Mesendoderm (in vitro differentiated cells): ENCODE results near the gene RANBP3.

Source experiments
- DNase-seq: peaks from one replicate; pipeline ENCODE4 v3.0.0; 2013
- H2AK5ac ChIP-seq: 2 replicates; pipeline ENCODE4 v1.6.1; 2013; ENCODE audit warnings: low read length, inconsistent platforms
- H2BK120ac ChIP-seq: 2 replicates; pipeline ENCODE4 v1.6.1; 2013; ENCODE audit warnings: low read depth, mild to moderate bottlenecking, low read length, moderate library complexity, mixed read lengths
- H2BK15ac ChIP-seq: replicated peaks from 2 replicates; pipeline ENCODE4 v1.6.1; 2013; ENCODE audit warnings: low read depth, mild to moderate bottlenecking, moderate library complexity
- H2BK5ac ChIP-seq: 2 replicates; pipeline ENCODE4 v1.6.1; 2013; ENCODE audit warnings: low read length, inconsistent platforms
- H3K18ac ChIP-seq: 2 replicates; pipeline ENCODE4 v1.6.1; 2013; ENCODE audit warnings: mild to moderate bottlenecking, low read length, mixed read lengths
- H3K23ac ChIP-seq: one replicate; pipeline ENCODE4 v1.6.1; 2013; ENCODE audit warnings: low read length
- H3K27ac ChIP-seq: 2 replicates; pipeline ENCODE4 v1.5.1; 2013; ENCODE audit warnings: low read depth, mild to moderate bottlenecking, inconsistent platforms, low read length, moderate library complexity
- H3K27me3 ChIP-seq: 2 replicates; pipeline ENCODE4 v1.6.1; 2013; ENCODE audit warnings: low read length, control low read depth, mild to moderate bottlenecking, inconsistent platforms; ENCODE audit not compliant: insufficient read depth, poor library complexity
- H3K36me3 ChIP-seq: 2 replicates; pipeline ENCODE4 v1.6.1; 2013; ENCODE audit warnings: low read length, inconsistent platforms; ENCODE audit not compliant: control insufficient read depth, insufficient read depth
- H3K4ac ChIP-seq: one replicate; pipeline ENCODE4 v1.6.1; 2013; ENCODE audit warnings: low read depth, mild to moderate bottlenecking, low read length, moderate library complexity
- H3K4me1 ChIP-seq: 2 replicates; pipeline ENCODE4 v1.6.1; 2013; ENCODE audit warnings: low read depth, low read length, inconsistent platforms; ENCODE audit not compliant: control insufficient read depth
- H3K4me2 ChIP-seq: 2 replicates; pipeline ENCODE4 v1.6.1; 2013; ENCODE audit warnings: low read length
- H3K4me3 ChIP-seq: 2 replicates; pipeline ENCODE4 v1.5.1; 2013; ENCODE audit warnings: mild to moderate bottlenecking, low read length
- H3K56ac ChIP-seq: one replicate; pipeline ENCODE4 v1.6.1; 2013; ENCODE audit warnings: low read length
- H3K79me1 ChIP-seq: 2 replicates; pipeline ENCODE4 v1.6.1; 2013; ENCODE audit warnings: low read length, inconsistent platforms
- H3K79me2 ChIP-seq: 2 replicates; pipeline ENCODE4 v1.6.1; 2013; ENCODE audit warnings: mild to moderate bottlenecking, low read length; ENCODE audit not compliant: control insufficient read depth, insufficient read depth
- H3K9ac ChIP-seq: 2 replicates; pipeline ENCODE4 v1.6.1; 2013; ENCODE audit warnings: low read length, inconsistent platforms
- H4K5ac ChIP-seq: one replicate; pipeline ENCODE4 v1.6.1; 2013; ENCODE audit warnings: low read length
- H4K8ac ChIP-seq: one replicate; pipeline ENCODE4 v1.6.1; 2013; ENCODE audit warnings: low read depth, mild to moderate bottlenecking, control low read depth, low read length, moderate library complexity
- WGBS: extraction: QIAGEN DNeasy Blood & Tissue Kit; methylation state at CpG from one replicate; pipeline ENCODE4 v1.1.7; 2013; ENCODE audit warnings: low lambda C conversion rate, missing lambda C conversion rate; ENCODE audit not compliant: insufficient coverage; ENCODE audit errors: extremely low coverage; 5-methylcytosine and 5-hydroxymethylcytosine counted together

The RANBP3 gene

GRCh38 chr19:5929179-5929578 is 48.8 kb downstream of the RANBP3 start:
- H4K5ac ChIP-seq = no peak overlapping the region
- no peak overlapping the region for H4K8ac ChIP-seq
- H3K36me3 ChIP-seq = peaks cover 20% of the 10 kb centered on the region
- H3K79me1 ChIP-seq = peaks cover 5% of the 10 kb centered on the region
- H2BK15ac ChIP-seq = no peak overlapping the region
- no peak overlapping the region for H2AK5ac ChIP-seq
- no peak overlapping the region for H2BK120ac ChIP-seq
- H2BK5ac ChIP-seq = no peak overlapping the region
- no peak overlapping the region for H3K56ac ChIP-seq
- no peak overlapping the region for H3K4me3 ChIP-seq
- H3K4ac ChIP-seq = no peak overlapping the region
- no CpG with 5 or more reads among the region's 13 CpGs for WGBS
- H3K4me2 ChIP-seq = no peak overlapping the region
- H3K23ac ChIP-seq = no peak overlapping the region
- H3K27ac ChIP-seq = no peak overlapping the region
- H3K27me3 ChIP-seq = no peaks in the 10 kb centered on the region
- no peak overlapping the region for H3K18ac ChIP-seq
- DNase-seq = no peak
- H3K9ac ChIP-seq = no peak overlapping the region
- no peaks in the 10 kb centered on the region for H3K4me1 ChIP-seq
- no peaks in the 10 kb centered on the region for H3K79me2 ChIP-seq

- Histone ChIP-seq H4K5ac (no peak overlapping the region), H3K4ac (no peak overlapping the region), H3K36me3 (peaks cover 17% of the 10 kb centered on the region), H3K18ac (no peak overlapping the region), H3K4me3 (no peak overlapping the region), H3K9ac (no peak overlapping the region), H3K27ac (no peak overlapping the region), H3K4me1 (no peaks in the 10 kb centered on the region), H2BK120ac (no peak overlapping the region), H2AK5ac (no peak overlapping the region), H3K23ac (no peak overlapping the region), H3K56ac (no peak overlapping the region), H3K79me2 (no peaks in the 10 kb centered on the region), H4K8ac (no peak overlapping the region), H3K27me3 (no peaks in the 10 kb centered on the region), H2BK15ac (no peak overlapping the region), H3K79me1 (no peaks in the 10 kb centered on the region), H3K4me2 (no peak overlapping the region), H2BK5ac (no peak overlapping the region)
- WGBS = no CpG with 5 or more reads among the region's 8 CpGs
- no peak for DNase-seq
These were observed 50.5 kb downstream of the RANBP3 start for GRCh38 chr19:5927441-5927821.

GRCh38 chr19:5926641-5927440 is 51.1 kb downstream of the RANBP3 start:
- no peaks in the 10 kb centered on the region for H3K4me1 ChIP-seq
- no peak overlapping the region for H3K4me3 ChIP-seq
- H3K9ac ChIP-seq = no peak overlapping the region
- no peak overlapping the region for H2BK5ac ChIP-seq
- no peaks in the 10 kb centered on the region for H3K79me1 ChIP-seq
- no peak overlapping the region for H4K8ac ChIP-seq
- H2BK15ac ChIP-seq = no peak overlapping the region
- H3K23ac ChIP-seq = no peak overlapping the region
- H2AK5ac ChIP-seq = no peak overlapping the region
- H3K27ac ChIP-seq = no peak overlapping the region
- H3K56ac ChIP-seq = no peak overlapping the region
- no peaks in the 10 kb centered on the region for H3K79me2 ChIP-seq
- no peak overlapping the region for H4K5ac ChIP-seq
- H3K36me3 ChIP-seq = peaks cover 17% of the 10 kb centered on the region
- no peak overlapping the region for H3K4me2 ChIP-seq
- no peak overlapping the region for H2BK120ac ChIP-seq
- H3K4ac ChIP-seq = no peak overlapping the region
- no peaks in the 10 kb centered on the region for H3K27me3 ChIP-seq
- WGBS = no CpG with 5 or more reads among the region's 14 CpGs
- peak; percentile 16 for DNase-seq
- no peak overlapping the region for H3K18ac ChIP-seq

GRCh38 chr19:5925830-5926427 is 52.0 kb downstream of the RANBP3 start:
- H4K5ac ChIP-seq = no peak overlapping the region

GRCh38 chr19:5923356-5923755 is 54.6 kb downstream of the RANBP3 start:
- no peak overlapping the region for H3K9ac ChIP-seq
- H3K4me1 ChIP-seq = no peaks in the 10 kb centered on the region
- H2BK5ac ChIP-seq = no peak overlapping the region
- no peak overlapping the region for H3K18ac ChIP-seq
- no peak overlapping the region for H2BK120ac ChIP-seq
- H3K23ac ChIP-seq = no peak overlapping the region
- no peak overlapping the region for H2AK5ac ChIP-seq
- H3K4me2 ChIP-seq = no peak overlapping the region
- no peak overlapping the region for H3K56ac ChIP-seq
- no peak for DNase-seq
- H3K36me3 ChIP-seq = peaks cover 14% of the 10 kb centered on the region
- no peaks in the 10 kb centered on the region for H3K79me1 ChIP-seq
- no peak overlapping the region for H4K5ac ChIP-seq
- no peaks in the 10 kb centered on the region for H3K79me2 ChIP-seq
- H3K4me3 ChIP-seq = no peak overlapping the region
- no peak overlapping the region for H3K4ac ChIP-seq
- no peak overlapping the region for H3K27ac ChIP-seq
- no CpG with 5 or more reads among the region's 16 CpGs for WGBS
- H4K8ac ChIP-seq = no peak overlapping the region
- no peak overlapping the region for H2BK15ac ChIP-seq
- H3K27me3 ChIP-seq = no peaks in the 10 kb centered on the region

More at GRCh38 chr19:5925830-5926427, 52.0 kb downstream of the RANBP3 start:
- Histone ChIP-seq H3K18ac (no peak overlapping the region), H3K36me3 (peaks cover 14% of the 10 kb centered on the region), H3K27me3 (no peaks in the 10 kb centered on the region), H3K4ac (no peak overlapping the region), H3K23ac (no peak overlapping the region), H3K4me3 (no peak overlapping the region), H2BK120ac (no peak overlapping the region), H2AK5ac (no peak overlapping the region), H3K4me2 (no peak overlapping the region), H2BK5ac (no peak overlapping the region), H4K8ac (no peak overlapping the region), H3K56ac (no peak overlapping the region), H3K4me1 (no peaks in the 10 kb centered on the region), H3K79me1 (no peaks in the 10 kb centered on the region), H3K9ac (no peak overlapping the region), H3K27ac (no peak overlapping the region), H2BK15ac (no peak overlapping the region), H3K79me2 (no peaks in the 10 kb centered on the region)
- WGBS = no CpG with 5 or more reads among the region's 18 CpGs
- no peak for DNase-seq
